Omental fat pad (tissue), 4 donors: ENCODE results near the gene GALNT6. TPM values are rescaled to one million over a fixed set of nuclear protein-coding genes. Genes with fewer than 3 reads are reported as not detected.

Source experiments
- ATAC-seq: fragments of 150-250 bp; one replicate; pipeline ENCODE4 v1.9.1; 2016; ENCODE audit warnings: mild to moderate bottlenecking, moderate library complexity; ENCODE audit not compliant: low FRiP score
- DNase-seq: peaks from one replicate; pipeline ENCODE4 v3.0.0-alpha.2; 2019; ENCODE audit warnings: low spot score
- total RNA-seq, 4 donors: library from RNA; depleted of rRNA; stranded (reverse); fragments of >200 nt; gene quantifications; one replicate each; pipeline ENCODE4 v1.1.0, GENCODE V29; 2016
- TF ChIP-seq, protein P1 (sequence below), 3 donors: fragments of 450-650 bp; IDR thresholded peaks; one replicate each; pipeline ENCODE4 v1.5.1; 2016 to 2017; ENCODE audit warnings: antibody characterized with exemption in 3 of 3, mild to moderate bottlenecking in 3 of 3, moderate library complexity in 2 of 3

The GALNT6 gene
- total RNA-seq, 4 donors from 2014 or later = 4.2 to 12.9 (median 10.7) TPM

DNA sequence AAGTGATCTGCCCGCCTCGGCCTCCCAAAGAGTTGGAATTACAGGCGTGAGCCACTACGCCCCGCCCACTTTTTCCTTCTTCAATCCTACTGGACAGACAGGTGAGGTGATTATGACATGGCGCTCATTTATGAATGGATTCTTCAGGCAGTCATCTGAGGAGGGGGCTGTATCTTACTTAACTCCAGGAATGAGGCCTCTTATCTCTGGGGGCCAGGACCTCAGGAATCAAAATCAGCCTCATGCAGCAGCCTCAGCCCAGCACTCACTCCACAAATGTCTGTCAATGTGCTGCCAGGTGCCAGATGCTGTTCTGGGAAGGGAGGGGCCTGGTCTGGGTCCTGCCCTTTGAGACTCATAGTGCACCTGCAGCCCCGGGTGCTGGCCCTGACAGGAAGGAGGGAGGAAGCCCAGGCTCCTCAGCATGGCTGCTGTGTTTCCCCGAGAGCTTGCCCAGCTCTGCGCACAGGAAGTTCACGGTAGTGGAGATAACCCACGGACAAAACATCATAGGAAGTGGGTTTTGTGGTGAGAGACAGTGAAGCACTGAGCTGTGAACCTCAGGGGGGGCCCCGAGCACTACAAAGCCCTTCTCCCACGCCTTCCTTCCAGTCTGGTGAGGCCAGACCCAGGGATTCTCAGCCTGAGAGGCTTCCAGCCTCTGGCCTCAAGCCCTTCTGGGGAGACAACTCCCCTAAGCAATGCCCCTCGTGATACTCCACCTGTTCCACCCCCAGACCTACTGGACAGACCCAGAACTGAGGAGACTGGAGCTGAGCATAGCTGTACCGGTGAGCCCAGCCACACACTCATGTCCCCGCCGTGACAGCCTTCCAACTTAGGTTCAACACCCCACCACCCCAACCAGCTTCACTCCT, 22.3 kb downstream of the GALNT6 start:
- DNase-seq = no peak

DNA sequence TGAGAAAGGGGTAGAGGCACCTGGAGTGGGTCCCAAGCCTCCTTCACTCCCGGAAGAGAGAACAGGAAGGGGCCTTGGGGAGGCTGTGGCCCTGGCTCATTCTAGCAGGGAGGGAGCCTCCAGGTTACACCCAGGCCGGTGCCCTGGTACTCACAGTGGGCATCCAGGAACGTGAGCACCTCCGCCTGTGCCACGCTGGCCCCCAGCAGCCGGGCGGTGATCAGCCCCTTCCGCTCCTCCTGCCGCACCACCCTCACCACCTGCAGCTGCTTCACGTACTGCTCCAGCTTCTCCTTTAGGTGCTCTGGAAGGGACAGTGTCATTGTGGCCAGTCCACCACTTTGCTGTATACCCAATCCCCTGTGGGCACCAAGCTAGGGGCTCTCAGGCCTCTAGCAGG, 25.9 kb downstream of the GALNT6 start:
- ATAC-seq (no peak), DNase-seq (no peak)
- TF ChIP-seq, protein P1, sequence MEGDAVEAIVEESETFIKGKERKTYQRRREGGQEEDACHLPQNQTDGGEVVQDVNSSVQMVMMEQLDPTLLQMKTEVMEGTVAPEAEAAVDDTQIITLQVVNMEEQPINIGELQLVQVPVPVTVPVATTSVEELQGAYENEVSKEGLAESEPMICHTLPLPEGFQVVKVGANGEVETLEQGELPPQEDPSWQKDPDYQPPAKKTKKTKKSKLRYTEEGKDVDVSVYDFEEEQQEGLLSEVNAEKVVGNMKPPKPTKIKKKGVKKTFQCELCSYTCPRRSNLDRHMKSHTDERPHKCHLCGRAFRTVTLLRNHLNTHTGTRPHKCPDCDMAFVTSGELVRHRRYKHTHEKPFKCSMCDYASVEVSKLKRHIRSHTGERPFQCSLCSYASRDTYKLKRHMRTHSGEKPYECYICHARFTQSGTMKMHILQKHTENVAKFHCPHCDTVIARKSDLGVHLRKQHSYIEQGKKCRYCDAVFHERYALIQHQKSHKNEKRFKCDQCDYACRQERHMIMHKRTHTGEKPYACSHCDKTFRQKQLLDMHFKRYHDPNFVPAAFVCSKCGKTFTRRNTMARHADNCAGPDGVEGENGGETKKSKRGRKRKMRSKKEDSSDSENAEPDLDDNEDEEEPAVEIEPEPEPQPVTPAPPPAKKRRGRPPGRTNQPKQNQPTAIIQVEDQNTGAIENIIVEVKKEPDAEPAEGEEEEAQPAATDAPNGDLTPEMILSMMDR (IDR thresholded peaks at IDR 0.05) = no peak

More for the DNA sequence above, 22.3 kb downstream of the GALNT6 start:
- no peak for ATAC-seq
- TF ChIP-seq, protein P1 (IDR thresholded peaks at IDR 0.05) = no peak

DNA sequence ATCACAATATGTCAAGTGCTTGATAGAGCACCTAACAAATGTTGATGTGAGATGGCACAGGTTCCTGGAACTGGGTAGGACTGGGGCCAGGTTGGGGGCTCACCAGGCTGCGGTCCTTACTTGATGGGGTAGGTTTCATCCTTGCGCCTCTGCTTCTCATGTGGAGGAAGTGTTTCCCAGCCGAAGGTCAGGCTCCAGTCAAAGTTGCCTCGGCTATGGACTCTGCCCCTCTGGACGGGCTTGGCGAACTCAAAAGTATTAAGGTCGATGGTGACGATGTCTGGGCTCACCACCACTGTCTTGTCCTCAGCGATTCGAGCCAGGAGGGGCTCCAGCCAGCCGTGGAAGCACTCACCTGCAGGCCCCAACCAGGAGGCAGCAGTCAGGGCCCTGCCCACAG, 27.2 kb downstream of the GALNT6 start:
- no peak for DNase-seq
- ATAC-seq = no peak
- TF ChIP-seq, protein P1 (IDR thresholded peaks at IDR 0.05) = no peak

DNA sequence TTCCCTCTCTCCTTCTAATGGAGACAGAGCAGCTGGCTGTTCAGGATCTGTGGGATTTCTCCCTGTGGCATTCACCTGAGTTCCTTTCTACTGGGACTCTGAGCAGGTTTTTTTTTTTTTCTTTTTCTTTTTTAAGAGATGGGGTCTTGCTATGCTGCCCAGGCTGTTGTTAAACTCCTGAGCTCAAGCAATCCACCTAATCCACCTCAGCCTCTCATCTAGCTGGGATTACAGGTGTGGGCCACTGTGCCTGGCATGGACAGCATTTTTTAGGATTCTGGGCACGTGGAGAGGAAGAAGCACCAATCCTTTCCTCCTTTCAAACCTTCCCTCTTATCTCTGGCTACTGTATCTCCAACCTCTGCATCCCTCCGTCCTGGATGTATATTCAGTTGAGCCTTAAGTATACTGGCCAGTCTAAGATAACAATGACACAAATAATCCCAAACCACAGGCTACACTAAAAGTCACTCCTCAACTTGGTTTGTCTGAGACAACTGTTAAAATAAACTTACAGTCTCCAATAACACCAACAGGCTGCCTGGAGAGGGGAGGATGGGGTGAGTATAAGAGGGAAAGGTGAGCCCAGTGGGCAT, 28.4 kb downstream of the GALNT6 start:
- no peak for ATAC-seq
- no peak for DNase-seq
- TF ChIP-seq, protein P1 (IDR thresholded peaks at IDR 0.05) = no peak

DNA sequence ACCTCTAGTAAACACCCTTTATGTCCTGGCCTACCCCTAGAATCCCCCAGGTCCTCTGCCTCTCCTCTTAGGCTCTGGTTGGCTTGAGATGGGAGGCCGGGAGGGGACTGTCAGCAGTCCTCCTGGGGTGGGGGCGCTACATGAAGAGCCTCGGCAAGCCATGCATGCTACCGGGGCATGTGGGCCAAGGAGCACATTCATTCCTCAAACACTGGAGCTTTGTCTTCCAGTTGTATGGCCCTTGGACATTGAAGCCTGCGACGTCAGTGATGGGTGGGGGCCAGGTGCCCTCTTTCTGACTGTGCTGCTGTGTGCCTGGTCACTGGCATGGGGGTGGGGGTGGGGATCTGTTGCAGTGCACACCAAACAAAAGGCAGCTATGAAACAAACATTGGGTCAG, 28.9 kb downstream of the GALNT6 start:
- ATAC-seq (no peak), DNase-seq (no peak)
- TF ChIP-seq, protein P1 (IDR thresholded peaks at IDR 0.05) = no peak

DNA sequence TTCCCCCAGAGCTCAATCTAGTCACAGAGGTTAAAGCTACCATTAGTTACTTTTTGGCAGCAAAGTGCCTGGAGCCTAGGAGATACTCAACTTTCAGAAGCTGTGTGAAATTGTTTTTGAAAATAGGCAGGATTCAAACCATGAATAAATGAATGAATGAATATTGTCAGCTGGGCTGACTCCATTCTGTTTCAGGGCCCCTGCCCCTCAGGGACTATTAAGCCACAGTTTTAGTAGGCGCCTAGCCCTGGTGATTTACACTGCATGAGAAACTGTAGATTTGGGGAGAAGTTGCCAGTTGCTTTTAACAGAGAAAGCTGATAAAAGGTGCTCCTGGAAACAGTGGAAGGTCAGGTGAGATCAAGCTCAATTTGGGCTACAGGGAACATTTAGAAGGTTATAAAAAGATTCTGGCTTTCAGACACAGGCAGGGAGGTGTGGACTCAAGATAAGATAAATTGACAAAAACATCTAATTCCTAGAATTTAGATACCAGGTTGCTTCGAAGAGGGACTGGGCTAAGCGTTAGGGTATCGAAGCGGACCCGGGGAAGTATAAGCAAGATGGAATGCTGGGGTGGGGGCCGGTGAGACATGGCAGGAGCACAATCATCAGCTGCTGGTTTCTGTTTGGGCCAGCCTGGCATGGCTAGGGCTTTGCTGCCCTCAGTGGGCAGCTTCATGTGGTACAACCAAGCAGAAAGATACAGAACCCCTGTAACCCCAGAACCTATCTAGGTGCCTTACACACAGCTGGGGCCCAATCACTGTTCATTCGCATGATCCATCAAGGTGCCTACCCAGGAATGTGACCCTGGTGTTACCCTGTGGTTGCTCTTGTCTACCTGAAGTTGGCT, 29.8 kb downstream of the GALNT6 start:
- no peak for DNase-seq
- ATAC-seq = peak; percentile 37
- TF ChIP-seq, protein P1 (IDR thresholded peaks at IDR 0.05) = no peak
